D721Med (cell line): ENCODE data around the gene ZHX3.

Experiments
- DNase-seq: peaks from one replicate; pipeline ENCODE4 v3.0.0; 2011; ENCODE audit warnings: low spot score; ENCODE audit not compliant: insufficient read length
- FAIRE-seq: peaks from 2 replicates; lab custom pipeline; 2011; peaks lifted over from hg19 to GRCh38; lab: Jason Lieb, UNC
- CTCF ChIP-seq: IDR thresholded peaks from 2 replicates; pipeline ENCODE4 v1.5.1; 2012; ENCODE audit warnings: mild to moderate bottlenecking, control low read depth; ENCODE audit not compliant: insufficient read depth; ENCODE audit errors: missing control alignments

ZHX3 gene

GRCh38 chr20:41308290-41308711 is 9.2 kb downstream of the ZHX3 start:
- TF ChIP-seq CTCF, result no peak
- DNase-seq (no peak), FAIRE-seq (no peak)

DNA sequence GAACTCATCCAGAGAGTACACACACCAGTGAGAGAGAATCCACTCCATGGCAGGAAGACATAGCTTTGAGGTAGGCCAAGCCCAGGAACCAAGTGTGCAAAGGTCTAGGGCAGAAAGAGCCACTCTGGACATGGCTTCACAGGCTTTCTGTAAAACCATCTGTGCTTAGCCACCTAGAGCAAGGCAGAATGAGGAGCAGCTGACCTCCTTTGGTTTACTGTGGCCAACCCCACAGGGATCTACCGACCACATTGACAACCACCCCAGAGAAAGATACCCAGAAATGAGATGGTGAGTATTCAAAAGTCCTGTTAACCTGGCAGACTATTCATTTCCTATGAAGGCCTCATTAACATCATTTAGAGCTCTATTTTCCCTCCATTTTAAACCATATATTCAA is 10.5 kb downstream of the ZHX3 start:
- no peak for TF ChIP-seq CTCF
- FAIRE-seq (no peak), DNase-seq (no peak)

DNA sequence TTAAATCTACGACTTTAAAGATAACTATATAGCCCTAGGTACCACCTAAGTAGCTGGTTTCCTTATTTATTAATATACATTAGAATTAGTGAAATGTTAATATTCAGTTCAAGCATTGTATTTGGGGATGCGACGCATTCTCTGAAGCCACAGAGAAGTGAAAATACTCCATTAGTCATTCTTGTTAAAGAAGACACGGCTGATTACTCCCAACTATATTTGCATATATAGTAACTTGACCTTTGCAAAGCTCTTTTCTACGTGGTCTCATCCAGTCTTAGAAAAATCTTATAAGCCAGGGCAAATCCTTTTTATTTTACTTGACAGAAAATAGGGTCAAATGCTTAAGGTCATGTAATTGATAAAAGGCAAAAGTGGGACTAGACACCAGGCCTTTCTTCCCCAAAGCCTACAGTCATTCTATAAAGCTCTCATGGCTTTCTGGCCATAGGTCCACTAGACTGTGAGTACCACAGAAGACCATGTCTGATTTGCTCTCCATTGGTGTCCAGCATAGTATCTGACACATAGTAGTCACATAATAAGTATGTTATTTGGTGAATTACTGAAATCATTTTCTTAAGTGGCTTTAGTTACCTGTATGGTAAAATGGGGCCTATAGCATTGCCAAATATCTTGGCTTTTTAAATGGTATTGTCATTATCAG is 11.3 kb downstream of the ZHX3 start:
- TF ChIP-seq CTCF, result no peak
- DNase-seq (no peak), FAIRE-seq (no peak)

DNA sequence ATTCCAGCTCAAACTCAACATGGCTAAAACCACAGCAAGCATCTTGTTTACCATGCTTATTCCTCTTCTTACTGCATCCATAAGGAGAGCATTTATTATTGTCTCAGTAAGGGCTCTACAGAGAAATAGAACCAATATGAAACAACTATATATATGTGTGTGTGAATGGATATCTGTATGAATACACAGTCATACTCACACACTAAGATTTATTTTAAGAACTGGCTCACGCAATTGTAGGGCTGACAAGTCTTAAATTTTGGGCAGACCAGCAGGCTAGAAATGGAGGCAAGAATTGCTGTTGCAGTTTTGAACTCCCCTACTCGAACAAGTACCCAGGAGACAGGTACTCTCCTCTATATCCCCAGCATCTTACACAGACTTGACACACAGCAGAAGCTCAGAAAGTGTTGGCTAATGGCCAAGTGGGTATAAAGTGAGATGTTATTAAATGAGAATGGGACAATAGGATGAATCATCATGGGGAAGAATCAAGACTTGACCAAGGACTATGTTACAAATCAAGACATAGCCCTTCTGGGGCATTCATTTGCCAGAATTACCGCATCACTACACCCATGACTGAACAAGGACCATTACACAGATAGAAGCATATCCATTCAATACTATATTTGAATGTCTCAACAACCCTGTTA is 13.0 kb downstream of the ZHX3 start:
- FAIRE-seq (no peak), DNase-seq (no peak)
- no peak for TF ChIP-seq CTCF

- TF ChIP-seq CTCF, result no peak
- DNase-seq (no peak), FAIRE-seq (no peak)
Measured at GRCh38 chr20:41304002-41304401, 13.5 kb downstream of the ZHX3 start.

- FAIRE-seq (no peak), DNase-seq (no peak)
- no peak for TF ChIP-seq CTCF
Measured at GRCh38 chr20:41300886-41301285, 16.6 kb downstream of the ZHX3 start.

DNA sequence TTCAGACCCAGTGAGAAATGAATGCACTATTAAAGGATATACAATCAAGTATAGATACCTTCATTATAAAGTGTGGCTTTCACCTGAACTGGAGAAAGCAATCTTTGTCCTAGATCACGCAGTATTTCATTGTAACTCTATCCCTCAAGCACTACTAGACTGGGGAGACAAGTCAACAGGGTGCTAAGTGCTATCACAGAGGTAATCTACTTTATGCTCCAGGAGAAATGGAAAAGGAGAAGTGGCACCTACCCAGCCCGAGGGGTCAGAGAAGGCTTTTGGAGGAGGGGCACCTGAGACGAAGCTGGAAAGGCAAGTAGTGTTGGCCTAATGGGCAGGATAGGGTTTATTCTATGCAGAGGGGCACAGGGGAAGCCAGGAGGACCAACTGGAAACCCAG is 17.1 kb downstream of the ZHX3 start:
- no peak for FAIRE-seq
- TF ChIP-seq CTCF, result no peak

More for the DNA sequence above, 17.1 kb downstream of the ZHX3 start:
- no peak for DNase-seq
